ENCODE measurements around the gene STXBP5.
"Not testable (repeated sequence)": the region's sequence is repeated elsewhere in the genome, so short reads cannot be mapped to it uniquely, and the experiment has no call there.

STXBP5 gene

DNA sequence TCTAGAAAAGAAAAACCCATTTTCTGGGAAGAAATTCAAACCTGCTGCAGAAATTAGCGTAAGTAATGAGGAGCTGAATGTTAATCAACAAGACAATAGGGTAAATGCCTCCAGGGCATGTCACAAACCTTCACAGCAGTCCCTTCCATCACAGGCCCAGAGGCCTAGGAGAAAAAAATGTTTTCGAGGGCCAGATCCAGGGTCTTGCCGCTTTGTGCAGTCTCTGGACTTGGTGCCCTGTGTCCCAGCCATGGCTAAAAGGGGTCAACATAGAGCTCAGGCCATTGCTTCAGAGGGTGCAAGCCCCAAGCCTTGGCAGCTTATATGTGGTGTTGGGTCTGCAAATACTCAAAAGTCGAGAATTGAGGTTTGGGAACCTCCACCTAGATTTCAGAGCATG, 99.8 kb downstream of the STXBP5 start:
- DNase-seq, result no peak

GRCh38 chr6:147310521-147310920, 106.3 kb downstream of the STXBP5 start:
- no peak for DNase-seq

DNA sequence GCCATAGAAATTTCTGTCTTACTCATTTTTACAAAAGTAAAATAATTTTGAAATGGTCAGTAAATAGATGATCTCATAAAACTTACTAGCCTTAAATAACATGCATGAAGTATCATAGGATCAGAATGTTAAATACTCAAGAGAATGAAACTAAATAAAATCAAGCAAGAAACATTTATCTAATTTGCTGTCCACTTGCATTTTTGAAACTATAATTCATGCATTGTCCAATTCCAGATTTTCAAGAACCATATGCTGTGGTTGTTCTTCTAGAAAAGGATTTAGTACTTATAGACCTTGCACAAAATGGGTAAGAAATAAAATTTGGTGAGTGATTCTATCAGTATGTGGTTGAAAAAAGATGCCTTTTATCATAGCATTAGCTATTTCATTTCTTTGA, 107.0 kb downstream of the STXBP5 start:
- no peak for DNase-seq

GRCh38 chr6:147321260-147321659, 117.0 kb downstream of the STXBP5 start:
- DNase-seq, result no peak

GRCh38 chr6:147322299-147323162, 118.3 kb downstream of the STXBP5 start:
- DNase-seq, result peak in 1 of 2 donors; percentile 4

DNA sequence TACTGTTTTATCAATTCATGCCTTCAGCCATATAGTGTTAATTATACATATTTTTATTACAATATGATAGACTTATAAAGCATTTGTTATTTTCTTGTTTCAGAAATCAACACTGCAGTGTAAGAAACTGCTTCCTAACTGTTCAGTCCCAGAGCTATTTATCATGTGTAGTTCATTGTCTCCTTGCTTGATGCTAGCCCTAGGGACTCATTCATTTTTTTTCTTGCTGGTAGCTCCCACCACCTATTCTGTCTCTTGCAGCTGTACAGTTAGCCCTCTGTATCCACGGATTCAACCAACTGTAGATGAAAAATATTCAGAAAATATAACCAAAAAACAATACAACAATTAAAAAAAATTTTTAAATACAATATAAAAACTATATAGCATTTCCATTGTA, 121.3 kb downstream of the STXBP5 start:
- DNase-seq, result no peak

GRCh38 chr6:147331401-147331800, 127.2 kb downstream of the STXBP5 start:
- DNase-seq, result no peak

GRCh38 chr6:147337921-147338320, 133.7 kb downstream of the STXBP5 start:
- no peak for DNase-seq

GRCh38 chr6:147341486-147341885, 137.3 kb downstream of the STXBP5 start:
- no peak for DNase-seq

GRCh38 chr6:147345902-147346301, 141.7 kb downstream of the STXBP5 start:
- DNase-seq, result no peak

GRCh38 chr6:147347179-147347881, 143.1 kb downstream of the STXBP5 start:
- no peak for DNase-seq

- DNase-seq, result no peak
Observed at GRCh38 chr6:147347882-147348575, 143.8 kb downstream of the STXBP5 start.

DNA sequence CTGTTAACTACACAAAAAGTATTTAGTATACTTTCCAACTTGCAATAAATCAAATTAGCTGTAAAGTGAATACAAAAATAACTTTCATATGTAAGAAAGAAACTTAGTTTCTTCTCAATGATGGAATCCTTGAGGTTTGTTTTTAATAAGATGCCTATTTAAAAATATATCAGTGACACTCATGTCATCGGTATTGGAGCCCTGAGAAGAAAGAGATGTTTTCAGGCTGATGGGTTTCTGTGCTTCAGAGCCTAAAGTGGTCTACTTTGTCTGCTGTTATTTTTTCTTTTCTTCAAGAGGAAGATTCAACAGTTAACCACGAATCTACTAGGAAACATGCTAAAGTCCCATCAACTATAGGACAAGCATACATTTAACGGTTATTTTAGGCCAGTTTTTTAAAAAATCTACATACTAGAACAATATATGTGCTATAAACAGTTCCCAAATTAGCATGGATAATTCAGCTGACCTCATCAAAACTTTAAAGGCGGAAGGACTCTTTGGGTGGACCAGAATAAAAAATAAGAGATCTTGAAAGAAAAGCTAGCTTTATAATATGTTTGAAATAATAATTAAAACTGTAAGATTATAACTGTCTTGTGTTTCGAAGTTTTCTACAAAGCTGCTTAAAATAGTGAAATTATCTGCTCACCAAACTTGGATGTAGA, 157.2 kb downstream of the STXBP5 start:
- no peak for DNase-seq

DNA sequence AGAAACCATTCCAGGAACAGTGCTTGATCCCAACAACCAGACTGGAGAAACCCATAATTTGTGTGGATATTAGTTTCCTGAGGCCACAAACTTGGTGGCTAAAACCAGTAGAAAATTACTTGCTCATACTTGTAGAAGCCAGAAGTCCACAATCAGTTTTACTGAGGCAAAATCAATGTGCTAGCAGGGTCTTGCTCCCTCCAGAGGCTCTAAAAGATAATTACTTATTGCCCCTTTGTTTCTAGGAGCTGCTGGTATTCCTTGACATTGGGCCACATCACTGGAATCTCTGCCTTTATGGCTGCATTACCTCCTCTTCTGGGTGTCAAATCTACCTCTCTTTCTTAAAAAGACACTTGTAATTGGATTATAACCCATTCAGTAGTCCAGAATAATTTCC, 162.1 kb downstream of the STXBP5 start:
- no peak for DNase-seq

DNA sequence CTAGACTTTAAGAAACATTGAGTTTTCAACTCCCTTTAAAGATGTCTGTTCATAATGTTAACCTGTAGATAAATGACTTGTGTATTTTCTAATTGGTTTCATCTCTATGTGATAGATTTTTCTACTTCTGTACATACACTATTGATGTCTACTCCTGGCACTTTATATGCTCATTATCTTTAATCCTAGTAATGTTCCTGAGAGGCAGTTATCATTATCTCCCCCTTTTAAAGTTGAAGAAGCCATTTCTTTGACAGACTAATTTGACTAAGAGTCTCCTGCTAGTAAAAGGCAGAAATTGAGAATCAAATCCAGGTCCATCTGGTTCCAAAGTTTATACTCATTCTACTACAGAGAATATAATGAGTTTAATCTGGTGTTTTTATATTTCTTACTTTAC, 167.1 kb downstream of the STXBP5 start:
- no peak for DNase-seq

GRCh38 chr6:147372806-147373205, 168.6 kb downstream of the STXBP5 start:
- no peak for DNase-seq

- no peak for DNase-seq
Observed at GRCh38 chr6:147378819-147379218, 174.6 kb downstream of the STXBP5 start.

- not testable (repeated sequence) for DNase-seq
Observed at GRCh38 chr6:147380841-147381240, 176.6 kb downstream of the STXBP5 start.

DNA sequence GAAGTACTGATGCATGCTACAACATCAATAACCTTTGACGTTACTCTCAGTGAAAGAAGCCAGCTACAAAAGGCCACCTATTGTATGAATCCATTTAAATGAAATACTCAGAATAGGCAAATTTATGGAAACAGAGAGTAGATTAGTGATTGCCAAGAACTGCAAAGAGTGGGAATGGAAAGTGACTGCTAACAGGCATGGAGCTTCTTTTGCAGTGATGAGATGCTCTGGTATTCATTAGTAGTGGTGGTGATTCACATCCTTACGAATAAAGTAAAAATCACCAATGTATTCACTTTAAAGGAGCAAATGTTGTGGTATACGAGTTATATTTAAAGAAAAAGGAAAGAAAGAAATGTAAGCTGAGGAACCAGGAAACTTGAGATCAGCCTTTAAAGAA, 177.5 kb downstream of the STXBP5 start:
- no peak for DNase-seq

- no peak for DNase-seq
Observed at GRCh38 chr6:147382945-147383554, 178.8 kb downstream of the STXBP5 start.

GRCh38 chr6:147384029-147384428, 179.8 kb downstream of the STXBP5 start:
- DNase-seq, result no peak

Measured in stimulated activated CD4-positive, alpha-beta T cell treated with anti-CD3 and anti-CD28 coated beads, Interleukin-2, amount 100 ng/mL, for 48 hours (primary cell).